Activated CD8-positive, alpha-beta memory T cell treated with anti-CD3 and anti-CD28 coated beads for 36 hours (primary cell): ENCODE measurements around the gene ARHGEF7. TPM values are rescaled to one million over a fixed set of nuclear protein-coding genes. Genes with fewer than 3 reads are reported as not detected.

Source experiments
- CTCF ChIA-PET: fragments of 350-600 bp; sonication (Branson Sonifier 250); formaldehyde crosslinking; loops from one replicate; lab custom pipeline; 2021; ENCODE audit warnings: antibody characterized with exemption; lab: Charles Lee
- POLR2A ChIA-PET: fragments of 350-600 bp; sonication (Branson Sonifier 250); formaldehyde crosslinking; loops from one replicate; lab custom pipeline; 2021; ENCODE audit warnings: antibody characterized with exemption; lab: Charles Lee
- total RNA-seq, 2 experiments: library from RNA; stranded (reverse); gene quantifications; one replicate each; pipeline ENCODE4 v1.2.3, GENCODE V29; 2021

ARHGEF7 gene
- total RNA-seq, 2 experiments from 2014 or later: 49.4 to 50.8 TPM

DNA sequence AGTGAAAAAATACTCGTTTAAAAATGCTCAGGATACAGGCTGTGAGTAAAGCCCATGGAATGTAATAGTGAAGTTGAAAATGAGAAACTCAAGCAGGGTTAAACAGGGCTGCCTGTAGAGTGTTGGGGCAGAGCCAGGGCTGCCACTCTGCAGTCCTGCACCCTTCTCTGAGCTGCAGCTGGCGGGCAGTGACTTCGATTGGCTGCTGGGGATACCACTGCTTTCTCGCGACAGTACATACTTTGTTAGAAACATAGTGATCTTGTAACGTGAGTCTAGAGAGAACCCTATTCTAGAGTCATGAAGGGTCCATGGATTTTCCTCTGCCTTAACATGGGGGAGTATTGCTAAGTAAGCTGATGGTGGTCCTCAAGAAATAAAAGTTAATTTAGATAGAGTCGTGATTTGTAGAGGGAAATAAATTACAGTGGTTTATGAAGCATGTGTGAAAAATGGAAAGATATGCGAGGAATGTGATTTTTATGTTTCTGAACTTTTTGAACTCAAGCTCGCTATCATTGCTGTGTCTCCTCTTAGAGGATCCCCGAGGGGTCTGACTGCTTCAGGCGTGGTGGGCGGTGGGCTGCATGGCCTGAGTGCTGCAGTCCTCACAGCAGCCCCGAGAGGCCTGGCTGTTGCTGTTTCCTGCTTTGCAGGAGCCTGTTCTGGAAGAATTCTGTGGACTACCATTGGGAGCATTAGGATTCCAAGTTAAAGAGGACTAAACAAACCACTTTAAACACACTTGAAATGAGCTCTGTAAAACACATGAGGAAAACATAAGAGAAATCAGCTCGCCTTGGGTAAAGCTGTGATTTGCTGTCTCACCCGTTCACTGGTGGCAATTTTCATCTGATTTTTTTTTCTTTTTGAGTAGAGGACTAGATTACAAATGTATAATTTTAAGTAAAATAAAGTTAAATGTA, 95.7 kb downstream of the ARHGEF7 start:
- POLR2A ChIA-PET: no interaction called here
- CTCF ChIA-PET: no interaction called here

DNA sequence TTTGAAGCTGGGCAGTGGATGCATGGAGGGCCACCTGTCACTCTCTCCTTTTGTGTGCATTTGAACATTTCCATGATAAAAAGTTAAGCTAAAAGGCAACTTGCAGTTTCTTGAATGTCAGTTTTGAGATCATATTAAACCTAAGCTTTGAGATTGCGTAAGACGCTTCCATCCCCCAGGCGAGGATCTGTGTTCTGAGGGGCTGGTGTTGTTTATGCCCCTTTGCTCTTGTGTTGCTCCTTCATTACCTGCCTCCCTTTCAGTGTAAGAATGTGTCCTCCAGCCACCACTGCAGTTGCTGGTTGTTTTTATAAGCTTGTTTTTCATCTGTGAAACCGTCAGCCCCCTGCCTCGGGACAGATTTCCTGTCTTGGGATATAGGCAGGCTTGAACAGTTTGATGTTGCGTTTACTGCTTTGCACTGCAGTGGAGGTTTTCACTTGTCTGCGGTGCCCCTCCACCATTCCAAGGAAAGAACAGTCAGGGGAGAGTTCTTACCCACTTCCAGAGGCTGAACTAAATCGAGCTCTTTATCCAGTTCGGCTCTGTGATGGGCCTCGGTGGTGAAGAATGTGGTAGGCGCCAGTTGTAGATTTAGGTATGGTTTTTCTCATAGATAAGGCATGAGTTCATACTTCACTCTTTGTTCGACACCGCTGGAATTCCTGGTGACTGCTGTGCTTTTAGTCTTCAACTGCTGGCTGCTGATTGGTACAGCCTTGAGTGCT, 96.8 kb downstream of the ARHGEF7 start:
- ChIA-PET CTCF (no interaction called here), POLR2A (interaction anchor here (0.6 kb wide), 1 partner anchor 23 kb away, joined by 3 read pairs; no protein-coding TSS in a partner anchor)

DNA sequence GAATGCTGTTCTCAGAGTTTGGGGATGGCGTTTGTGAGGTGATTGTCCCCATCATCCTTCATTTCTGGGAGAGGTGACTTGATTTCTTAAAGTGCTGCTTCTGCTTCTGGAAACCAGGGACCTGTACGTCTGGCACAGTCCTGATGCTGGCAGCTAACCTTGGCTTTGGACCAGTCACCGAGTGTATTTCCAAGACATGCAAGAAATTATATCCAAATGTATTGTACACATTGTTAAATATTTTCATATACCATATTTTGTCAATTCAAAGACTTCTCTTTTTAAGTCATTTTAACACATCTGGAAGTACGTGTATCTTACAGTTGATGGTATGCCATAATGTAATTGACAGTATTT, 97.4 kb downstream of the ARHGEF7 start:
- ChIA-PET CTCF (no interaction called here), POLR2A (no interaction called here)

DNA sequence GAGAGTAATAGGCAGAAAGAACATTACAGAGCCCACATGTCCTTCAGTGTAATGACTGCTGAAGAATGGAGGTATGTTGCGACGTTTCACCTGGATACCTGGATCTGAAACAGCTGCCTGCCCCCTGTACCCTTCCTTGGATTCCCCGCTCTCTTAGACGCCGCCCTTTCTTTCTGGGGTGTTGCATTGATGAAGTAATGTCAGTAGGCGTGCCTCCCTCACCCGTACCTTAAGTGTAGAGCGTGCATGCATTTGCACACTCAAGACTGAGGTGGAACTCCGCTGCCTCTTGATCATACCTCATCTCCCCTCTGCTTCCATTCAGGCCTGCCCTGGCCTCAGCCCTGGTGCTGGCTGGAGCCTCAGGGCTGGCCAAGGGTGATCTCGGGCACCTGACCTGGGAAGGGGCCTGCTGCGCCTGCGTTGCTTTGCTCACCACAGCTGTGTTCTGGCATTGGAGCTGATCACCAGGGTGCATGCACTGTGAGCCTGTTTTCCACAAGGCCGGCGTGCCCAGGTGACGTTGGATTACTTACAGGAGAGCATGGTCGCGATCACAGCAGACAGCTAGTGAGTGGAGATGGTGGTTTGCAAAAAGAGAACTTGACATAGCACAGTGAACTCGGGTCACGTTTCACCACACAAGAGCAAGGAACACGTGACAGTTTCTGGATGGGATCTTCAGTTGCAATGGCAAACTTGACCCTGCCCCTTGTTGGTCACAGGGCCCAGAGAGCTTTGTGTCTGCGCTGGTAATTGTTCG, 99.0 kb downstream of the ARHGEF7 start:
- ChIA-PET POLR2A (no interaction called here), CTCF (interaction anchor here (0.6 kb wide), 1 partner anchor 76 kb away, joined by 3 read pairs; no protein-coding TSS in a partner anchor)

DNA sequence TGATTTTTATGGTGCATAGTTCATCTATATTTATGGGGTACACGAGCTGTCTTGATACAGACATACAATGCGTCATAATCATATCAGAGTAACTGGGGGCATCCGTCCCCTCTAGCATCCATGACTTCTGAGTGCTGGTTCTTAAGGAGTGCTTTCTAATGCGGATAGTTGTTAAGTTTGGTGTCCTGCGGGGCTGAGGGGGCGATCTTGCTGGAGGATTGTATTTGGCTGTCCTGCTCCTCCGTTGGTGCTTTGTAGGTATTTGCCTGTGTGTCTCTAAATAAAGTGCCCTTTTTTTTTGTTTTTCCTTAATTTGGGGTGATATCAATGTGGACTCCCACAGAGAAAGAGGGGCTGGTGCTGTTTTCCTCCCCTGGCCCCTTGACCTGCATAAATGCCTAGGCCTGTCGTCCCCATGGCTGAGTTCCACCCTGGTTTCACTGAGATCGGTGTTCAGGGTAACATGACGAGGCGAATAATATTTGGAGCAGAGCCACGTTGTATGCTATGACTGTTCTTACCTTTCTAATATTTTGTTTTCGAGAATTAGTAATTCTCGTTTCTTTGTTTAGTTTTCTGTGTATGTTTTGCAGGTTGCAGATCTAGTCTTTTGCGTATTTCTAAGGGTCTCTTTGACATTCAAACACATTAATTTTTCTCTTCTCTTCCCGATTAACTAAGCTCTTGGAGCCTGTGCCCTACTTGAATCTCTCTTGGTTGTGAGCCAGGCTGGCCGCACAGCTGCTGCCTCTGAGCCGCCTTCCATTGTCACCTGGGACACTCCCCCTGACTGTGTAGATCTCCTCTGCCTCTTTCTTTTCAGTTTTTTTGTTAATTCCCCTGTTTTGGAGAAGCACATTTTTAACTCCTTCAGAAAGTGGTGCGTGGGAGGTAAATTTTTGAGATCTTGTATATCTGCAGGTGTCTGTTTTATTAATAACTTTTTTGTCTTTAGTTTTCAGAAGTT, 100.3 kb downstream of the ARHGEF7 start:
- CTCF ChIA-PET: interaction anchor here (1.0 kb wide), 1 partner anchor 12 kb away, joined by 3 read pairs; no protein-coding TSS in a partner anchor
- POLR2A ChIA-PET: interaction anchor here (0.7 kb wide), 1 partner anchor 135 kb away, joined by 4 read pairs; no protein-coding TSS in a partner anchor

DNA sequence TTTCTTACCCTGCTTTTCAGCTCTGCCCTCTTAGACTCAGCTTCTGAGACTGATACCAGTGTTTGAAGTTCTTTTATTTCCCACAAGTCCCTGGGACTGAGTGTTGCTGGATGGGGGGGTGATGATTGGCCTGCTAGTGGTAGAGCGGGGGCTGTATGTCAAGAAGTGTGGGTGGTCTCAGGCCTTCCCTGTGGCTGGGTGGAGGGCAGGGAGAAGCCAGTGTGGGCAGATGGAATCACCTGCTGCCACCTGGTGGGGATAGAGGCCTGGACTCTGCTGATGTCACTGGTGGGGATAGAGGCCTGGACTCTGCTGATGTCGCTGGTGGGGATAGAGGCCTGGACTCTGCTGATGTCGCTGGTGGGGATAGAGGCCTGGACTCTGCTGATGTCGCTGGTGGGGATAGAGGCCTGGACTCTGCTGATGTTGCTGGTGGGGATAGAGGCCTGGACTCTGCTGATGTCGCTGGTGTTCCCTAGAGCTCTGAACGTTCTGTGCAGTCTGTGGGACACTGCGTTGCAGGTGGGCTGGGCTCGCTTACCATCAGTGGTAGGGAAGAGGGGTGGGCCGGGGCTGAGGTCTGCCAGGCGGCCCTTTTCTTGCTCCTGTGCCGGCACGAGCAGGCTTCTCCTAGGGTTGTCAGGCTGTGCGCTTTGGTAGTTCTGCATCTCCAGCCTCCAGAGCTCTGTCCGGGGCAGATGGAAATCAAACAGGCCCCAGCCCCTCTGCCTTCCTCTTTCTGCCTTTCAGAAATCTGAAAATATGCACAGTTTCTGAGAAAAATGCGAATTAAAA, 101.3 kb downstream of the ARHGEF7 start:
- CTCF ChIA-PET: interaction anchor here (1.0 kb wide), 1 partner anchor 13 kb away, joined by 3 read pairs; no protein-coding TSS in a partner anchor
- POLR2A ChIA-PET: interaction anchor here (0.7 kb wide), 1 partner anchor 136 kb away, joined by 4 read pairs; no protein-coding TSS in a partner anchor

DNA sequence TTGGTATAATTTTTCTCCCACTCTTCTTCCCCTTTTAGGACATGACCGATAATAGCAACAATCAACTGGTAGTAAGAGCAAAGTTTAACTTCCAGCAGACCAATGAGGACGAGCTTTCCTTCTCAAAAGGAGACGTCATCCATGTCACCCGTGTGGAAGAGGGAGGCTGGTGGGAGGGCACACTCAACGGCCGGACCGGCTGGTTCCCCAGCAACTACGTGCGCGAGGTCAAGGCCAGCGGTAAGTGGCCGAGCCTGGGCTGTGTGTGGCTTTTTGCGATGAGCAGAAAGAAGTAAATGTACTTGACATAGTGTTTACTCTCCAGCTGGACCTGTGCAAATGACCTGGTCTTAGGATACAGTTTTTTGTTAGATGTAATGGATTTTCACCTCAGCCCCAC, 102.5 kb downstream of the ARHGEF7 start:
- ChIA-PET POLR2A (no interaction called here), CTCF (no interaction called here)

DNA sequence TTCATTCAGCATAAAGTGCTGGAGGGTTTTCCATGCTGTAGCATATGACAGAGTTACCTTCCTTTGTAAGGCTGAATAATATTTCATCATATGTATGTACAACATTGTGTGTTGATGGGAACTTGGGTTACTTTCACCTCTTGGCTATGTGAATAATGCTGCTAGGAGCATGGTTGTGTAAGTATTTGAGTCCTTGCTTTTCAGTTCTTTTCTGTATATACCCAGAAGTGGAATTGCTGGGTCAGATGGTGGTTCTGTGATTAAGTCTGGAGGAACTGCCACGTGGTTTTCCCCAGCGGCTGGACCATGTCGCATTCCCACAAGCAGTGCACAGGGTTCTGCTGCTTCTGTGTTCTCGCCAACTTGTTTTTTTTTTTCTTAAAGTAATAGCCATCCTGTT, 104.2 kb downstream of the ARHGEF7 start:
- ChIA-PET POLR2A (no interaction called here), CTCF (no interaction called here)

DNA sequence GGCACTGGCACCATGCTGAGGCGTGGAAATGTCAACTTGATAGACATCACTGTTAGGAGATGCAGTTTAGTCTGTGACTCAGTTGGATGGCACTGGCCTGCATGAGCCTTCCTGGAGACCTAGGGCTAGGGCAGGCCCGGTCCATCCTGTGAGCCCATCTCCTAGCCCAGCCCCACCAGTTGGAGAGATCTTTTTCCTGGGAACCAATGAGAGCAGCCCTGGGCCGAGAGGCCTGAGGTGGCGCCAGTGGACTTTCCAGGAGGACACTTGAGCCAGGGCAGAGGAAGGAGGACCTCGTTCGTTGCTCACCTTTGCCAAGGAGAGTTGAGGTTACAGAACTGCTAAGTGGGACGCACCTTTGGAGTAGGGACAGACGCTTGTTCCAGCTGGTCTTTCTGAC, 104.8 kb downstream of the ARHGEF7 start:
- CTCF ChIA-PET: no interaction called here
- POLR2A ChIA-PET: no interaction called here

DNA sequence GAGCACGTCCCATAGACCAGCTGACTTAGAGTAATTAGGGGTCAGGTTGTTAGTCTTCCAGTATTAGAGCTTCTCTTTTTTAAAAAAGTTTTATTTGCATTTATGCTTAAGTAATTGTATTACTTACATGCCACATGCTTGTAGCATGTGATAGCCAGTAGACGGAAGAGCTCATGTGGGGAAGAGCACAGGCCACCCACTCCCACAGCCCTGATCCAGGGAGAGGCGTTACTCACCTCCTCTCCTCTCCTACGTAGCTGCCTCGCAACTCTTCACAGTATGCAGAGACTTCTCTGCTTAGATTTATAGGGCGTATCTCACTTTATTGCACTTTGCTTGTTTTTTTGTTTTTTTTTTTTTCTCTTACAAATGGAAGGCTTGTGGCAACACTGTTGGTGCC, 110.1 kb downstream of the ARHGEF7 start:
- POLR2A ChIA-PET: no interaction called here
- CTCF ChIA-PET: interaction anchor here (0.9 to 2.9 kb wide), 2 partner anchors 19 to 158 kb away, joined by 3 to 9 read pairs; no protein-coding TSS in a partner anchor

DNA sequence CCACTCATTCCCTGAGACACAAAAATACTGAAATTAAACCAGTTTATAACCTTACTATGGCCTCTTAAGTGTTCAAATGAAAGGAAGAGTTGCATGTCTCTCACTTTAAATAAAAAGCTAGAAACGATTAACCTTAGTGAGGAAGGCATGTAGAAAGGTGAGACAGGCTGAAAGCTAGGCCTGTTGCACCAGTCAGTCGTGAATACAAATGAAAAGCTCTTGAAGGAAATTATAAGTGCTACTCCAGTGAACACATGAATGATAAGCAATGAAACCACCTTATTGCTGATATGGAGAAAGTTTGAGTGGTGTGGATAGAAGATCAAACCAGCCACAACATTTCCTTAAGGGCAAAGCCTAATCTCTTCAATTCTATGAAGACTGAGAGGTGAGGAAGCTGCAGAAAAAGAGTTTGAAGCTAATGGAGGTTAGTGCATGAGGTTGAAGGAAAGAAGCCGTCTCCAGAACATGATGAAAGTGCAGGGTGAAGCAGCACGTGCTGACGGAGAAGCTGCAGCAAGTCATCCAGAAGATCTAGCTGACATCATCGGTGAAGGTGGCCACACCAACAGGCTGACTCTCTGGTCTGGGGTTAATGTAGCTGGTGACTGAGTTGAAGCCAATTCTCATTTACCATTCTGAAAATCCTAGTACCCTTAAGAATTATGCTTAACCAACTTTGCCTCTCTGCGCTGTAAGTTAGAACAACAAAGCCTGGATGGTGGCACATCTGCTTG, 110.9 kb downstream of the ARHGEF7 start:
- ChIA-PET CTCF (interaction anchor here (2.9 kb wide), 1 partner anchor 158 kb away, joined by 9 read pairs; no protein-coding TSS in a partner anchor), POLR2A (no interaction called here)

DNA sequence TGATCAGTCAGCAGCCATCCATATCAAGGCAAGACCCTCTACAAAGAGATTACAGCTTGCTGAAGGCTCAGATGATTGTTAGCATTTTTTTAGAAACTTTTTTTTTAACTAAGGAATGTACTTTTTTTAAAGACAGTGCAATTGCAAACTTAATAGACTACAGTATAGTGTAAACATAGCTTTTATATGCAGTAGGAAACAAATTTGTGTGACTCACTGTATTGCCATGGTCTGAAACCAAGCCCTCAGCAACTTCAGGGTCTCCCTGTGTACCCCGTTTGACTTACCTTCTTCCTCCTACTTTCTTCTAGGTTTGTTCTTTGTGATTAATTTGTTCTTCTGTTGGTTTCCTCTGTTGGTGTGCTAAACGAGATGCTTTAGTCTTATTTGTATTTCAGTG, 112.3 kb downstream of the ARHGEF7 start:
- POLR2A ChIA-PET: no interaction called here
- CTCF ChIA-PET: no interaction called here

DNA sequence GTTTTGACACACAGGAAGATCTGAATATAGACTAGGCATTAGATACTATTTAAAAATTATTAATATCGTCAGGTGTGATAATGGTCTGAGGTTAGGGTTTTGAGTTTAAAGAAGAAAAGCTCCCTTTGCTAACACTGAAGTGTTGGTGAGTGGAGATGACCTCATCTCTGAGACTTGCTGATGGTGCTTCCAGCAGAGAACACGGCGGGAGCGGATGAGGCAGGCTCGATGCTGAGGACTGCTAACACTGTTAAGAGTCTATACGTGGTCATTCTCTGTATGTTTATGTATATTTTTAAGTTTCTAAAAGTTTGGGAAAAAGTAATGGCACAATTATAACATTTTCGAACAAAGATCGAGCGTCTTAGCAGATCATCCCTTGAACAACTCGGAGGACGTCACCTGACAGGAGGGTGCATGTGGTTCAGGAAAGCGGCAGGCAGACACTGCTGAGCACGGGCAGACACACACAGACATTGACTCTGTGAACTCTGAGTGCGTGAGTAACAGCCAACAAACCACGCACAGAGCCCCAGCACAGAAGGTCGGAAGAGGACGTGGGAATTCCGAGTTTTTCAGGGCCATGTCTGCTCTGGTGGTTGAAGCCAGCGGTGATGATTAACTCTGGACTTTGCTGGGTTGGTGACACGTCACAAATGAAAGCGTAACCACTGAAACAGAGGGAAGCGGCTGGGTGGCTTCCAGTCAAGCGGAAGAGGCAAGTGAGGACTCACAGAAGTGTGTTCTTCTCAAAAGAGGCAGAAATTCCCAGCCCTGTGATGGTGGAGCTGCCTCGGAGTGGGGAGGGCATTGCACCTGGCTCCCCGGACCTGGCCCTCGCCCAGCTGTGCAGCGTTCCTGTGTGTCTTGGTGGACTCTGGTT, 113.4 kb downstream of the ARHGEF7 start:
- CTCF ChIA-PET: no interaction called here
- POLR2A ChIA-PET: no interaction called here

DNA sequence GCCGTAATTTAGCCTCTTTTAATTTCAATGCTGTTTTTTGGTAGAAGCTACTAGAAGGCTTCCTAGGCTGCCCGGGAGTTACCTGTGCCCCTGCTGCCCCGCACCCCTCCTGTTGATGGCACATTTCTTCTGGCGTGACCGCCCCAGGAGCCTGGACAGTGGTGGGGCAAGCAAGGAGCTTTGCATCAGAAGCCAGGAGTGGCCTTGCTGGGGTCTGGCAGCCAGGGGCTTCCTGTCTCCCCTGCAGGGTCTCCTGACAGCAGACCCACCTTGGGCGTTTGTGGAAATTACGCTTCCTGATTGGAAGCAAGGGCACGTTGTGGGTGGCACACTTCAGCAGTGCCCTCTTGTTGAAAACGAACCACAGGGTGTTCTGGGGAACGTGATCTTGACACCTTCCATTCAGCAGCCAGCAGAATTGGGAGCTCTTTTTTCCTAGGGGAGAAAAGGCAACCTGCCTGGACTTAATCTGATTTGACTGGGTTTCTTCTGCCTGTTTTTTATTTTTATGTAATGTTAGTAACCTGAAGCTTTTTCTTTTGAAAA, 115.3 kb downstream of the ARHGEF7 start:
- POLR2A ChIA-PET: no interaction called here
- CTCF ChIA-PET: no interaction called here

DNA sequence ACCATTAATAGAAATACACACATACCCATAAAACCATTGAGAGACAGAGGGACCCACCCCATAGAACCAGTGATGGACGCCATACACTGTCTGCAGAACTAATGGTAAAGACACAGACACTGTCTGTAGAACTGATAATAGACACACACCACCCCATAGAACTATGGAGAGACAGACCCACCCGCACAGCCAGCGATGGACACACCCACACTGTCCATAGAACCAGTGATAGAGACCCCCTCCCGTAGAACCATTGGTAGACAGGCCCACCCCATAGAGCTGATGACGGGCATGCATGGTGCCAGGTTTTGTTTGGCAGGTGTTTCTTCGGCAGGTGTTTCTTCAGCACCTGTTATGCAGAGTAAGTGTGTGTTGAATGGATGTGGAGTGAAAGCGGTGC, 117.1 kb downstream of the ARHGEF7 start:
- ChIA-PET POLR2A (no interaction called here), CTCF (no interaction called here)

DNA sequence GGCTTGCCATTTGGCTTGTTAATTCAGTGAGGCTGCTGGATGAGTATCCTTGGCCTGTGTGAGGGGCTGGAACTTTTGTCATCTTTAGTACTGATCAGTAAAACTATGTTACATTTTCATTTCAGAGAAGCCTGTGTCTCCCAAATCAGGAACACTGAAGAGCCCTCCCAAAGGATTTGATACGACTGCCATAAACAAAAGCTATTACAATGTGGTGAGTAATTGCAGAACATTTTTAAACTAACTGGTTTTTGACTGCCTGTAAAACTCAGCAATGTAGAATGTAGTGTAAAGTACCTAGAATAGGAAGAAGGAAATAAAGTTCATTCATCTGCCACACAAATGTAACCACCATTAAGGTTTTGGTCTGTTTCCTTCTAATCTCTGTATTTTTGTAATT, 118.0 kb downstream of the ARHGEF7 start:
- ChIA-PET POLR2A (no interaction called here), CTCF (no interaction called here)
